Measurements from ENCODE around the gene DRG2. TPM values are rescaled to one million over a fixed set of nuclear protein-coding genes. Genes with fewer than 3 reads are reported as not detected.

The DRG2 gene
- total and polyA plus RNA-seq, 2 donors (not counting 3 experiments of a cell fraction or from before 2014, with no cell fraction given): 50.2 to 60.4 TPM

- Histone ChIP-seq H3K9me1 (replicated peaks; ENCODE audit: control insufficient read depth, extremely low read depth, insufficient read depth, low read length) (no peaks in the 10 kb centered on the region), H3K27me3 (ENCODE audit: control insufficient read depth in 2 of 2, insufficient read depth in 2 of 2, low read length in 2 of 2) (no peaks in the 10 kb centered on the region), H3K9ac (replicated peaks; ENCODE audit: extremely low read depth, insufficient read depth, low read length) (no peak overlapping the region), H3K79me2 (ENCODE audit: control insufficient read depth, insufficient read depth, low read length) (no peaks in the 10 kb centered on the region), H3K9me3 (replicated peaks; ENCODE audit: control insufficient read depth, insufficient read depth, low read length) (no peaks in the 10 kb centered on the region), H2AFZ (ENCODE audit: low read depth, low read length) (no peak overlapping the region), H4K20me1 (replicated peaks; ENCODE audit: control insufficient read depth, extremely low read depth, insufficient read depth, low read length) (no peaks in the 10 kb centered on the region), H3K36me3 (ENCODE audit: control insufficient read depth in 2 of 2, extremely low read depth in 1 of 2, insufficient read depth in 2 of 2, low read length in 2 of 2) (no peaks in the 10 kb centered on the region), H3K4me2 (ENCODE audit: insufficient read depth, low read length) (no peak overlapping the region), H3K4me3 (replicated peaks in 1 of 3; ENCODE audit: insufficient read depth in 1 of 3, low read depth in 1 of 3, low read length in 3 of 3) (no peak overlapping the region), H3K4me1 (ENCODE audit: control insufficient read depth, extremely low read depth, insufficient read depth, low read length) (no peaks in the 10 kb centered on the region), H3K27ac (ENCODE audit: insufficient read depth, low read depth, low read length) (no peak overlapping the region)
- FAIRE-seq (no peak), DNase-seq (ENCODE audit: low read depth, low spot score) (no peak)
- ChIA-PET POLR2A (no interaction called here), CTCF (no interaction called here)
- intact Hi-C loops (cut with micrococcal nuclease) (no loop called here), dilution Hi-C loops (cut with MboI; ENCODE audit: extremely low pct_ligation_motif_present, low sequenced_read_pairs) (no loop called here)
- BruUV-seq (replicated peaks): no TSS peak
- TF ChIP-seq MYC (IDR thresholded peaks at IDR 0.05; ENCODE audit: low read depth, low read length) (no peak), FOS (IDR thresholded peaks at IDR 0.05; ENCODE audit: borderline replicate concordance, insufficient read depth, low read length) (no peak), JUN (IDR thresholded peaks at IDR 0.05; ENCODE audit: borderline replicate concordance, insufficient read depth, insufficient read length, low read depth) (no peak), POLR2A (IDR thresholded peaks at IDR 0.05; ENCODE audit: low read depth, low read length) (no peak), POLR2AphosphoS5 (IDR thresholded peaks at IDR 0.05; ENCODE audit: insufficient read depth, low read depth, low read length) (no peak), GATA2 (IDR thresholded peaks at IDR 0.05; ENCODE audit: insufficient read depth, insufficient read length, low read depth, low read length) (no peak), CTCF (IDR thresholded peaks at IDR 0.05; ENCODE audit: extremely low read depth in 1 of 2, insufficient read depth in 1 of 2, low read depth in 1 of 2, low read length in 2 of 2) (no peak), EZH2 (IDR thresholded peaks at IDR 0.05; ENCODE audit: borderline replicate concordance, low read depth, low read length, severe bottlenecking) (no peak)
- TF ChIP-seq, protein P1, sequence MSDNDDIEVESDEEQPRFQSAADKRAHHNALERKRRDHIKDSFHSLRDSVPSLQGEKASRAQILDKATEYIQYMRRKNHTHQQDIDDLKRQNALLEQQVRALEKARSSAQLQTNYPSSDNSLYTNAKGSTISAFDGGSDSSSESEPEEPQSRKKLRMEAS (IDR thresholded peaks at IDR 0.05; ENCODE audit: insufficient read depth, insufficient read length): no peak
Observed at GRCh38 chr17:18136357-18136756, 48.6 kb downstream of the DRG2 start.
